H1 (cell line): ENCODE data around the gene LMX1B. TPM values are rescaled to one million over a fixed set of nuclear protein-coding genes. Genes with fewer than 3 reads are reported as not detected.

Experiments
- ATF2 ChIP-seq: IDR thresholded peaks from 2 replicates; pipeline ENCODE4 v1.6.1; 2012; ENCODE audit warnings: low read length, inconsistent platforms
- BCL11A ChIP-seq, 2 experiments: IDR thresholded peaks; one replicate each; pipeline ENCODE4 v1.6.1; 2011; ENCODE audit warnings: low read depth in 2 of 2, low read length in 2 of 2, mild to moderate bottlenecking in 2 of 2
- CEBPB ChIP-seq: IDR thresholded peaks from 2 replicates; pipeline ENCODE4 v1.6.1; 2012; ENCODE audit warnings: low read depth, low read length
- CREB1 ChIP-seq: IDR thresholded peaks from 2 replicates; pipeline ENCODE4 v1.6.1; 2012; ENCODE audit warnings: inconsistent platforms
- CTBP2 ChIP-seq: IDR thresholded peaks from 2 replicates; pipeline ENCODE4 v1.7.0; 2011; ENCODE audit warnings: borderline replicate concordance, mild to moderate bottlenecking, moderate library complexity, mixed read lengths, low read length; ENCODE audit not compliant: insufficient read depth, insufficient read length
- EP300 ChIP-seq, 2 experiments: IDR thresholded peaks; 1 replicate in 1 of 2; 2 replicates in 1 of 2; pipeline ENCODE4 v1.6.1; 2011 to 2012; ENCODE audit warnings: low read depth in 2 of 2, low read length in 2 of 2, mild to moderate bottlenecking in 2 of 2, borderline replicate concordance in 1 of 2, inconsistent platforms in 1 of 2, moderate library complexity in 1 of 2
- GABPA ChIP-seq: IDR thresholded peaks from 2 replicates; pipeline ENCODE4 v1.6.1; 2011; ENCODE audit warnings: mild to moderate bottlenecking, low read length, moderate library complexity, borderline replicate concordance; ENCODE audit not compliant: insufficient read depth
- HDAC6 ChIP-seq: IDR thresholded peaks from one replicate; pipeline ENCODE4 v1.7.1; 2012; ENCODE audit warnings: low read depth, mild to moderate bottlenecking, inconsistent platforms, low read length, moderate library complexity
- JUN ChIP-seq: IDR thresholded peaks from 2 replicates; pipeline ENCODE4 v1.6.1; 2011; ENCODE audit warnings: low read depth, mild to moderate bottlenecking, improper control_type of control experiment, low read length
- JUND ChIP-seq: IDR thresholded peaks from 2 replicates; pipeline ENCODE4 v1.6.1; 2011; ENCODE audit warnings: mild to moderate bottlenecking, improper control_type of control experiment, low read length
- KDM1A ChIP-seq: fragments of 200-600, 300-600 bp; sonication (generic); IDR thresholded peaks from 2 replicates; pipeline ENCODE4 v1.7.1; 2016; ENCODE audit warnings: mild to moderate bottlenecking, low read length, borderline replicate concordance
- KDM5A ChIP-seq: fragments of 200-600 bp; IDR thresholded peaks from 2 replicates; pipeline ENCODE4 v1.7.1; 2012; ENCODE audit warnings: mild to moderate bottlenecking, low read length, inconsistent platforms, mixed read lengths
- NANOG ChIP-seq: IDR thresholded peaks from 2 replicates; pipeline ENCODE4 v1.6.1; 2011; ENCODE audit warnings: low read length, low read depth, mild to moderate bottlenecking, inconsistent platforms; ENCODE audit not compliant: insufficient read depth, poor library complexity, severe bottlenecking
- POLR2A ChIP-seq, 2 experiments: IDR thresholded peaks; 1 replicate in 1 of 2; 2 replicates in 1 of 2; pipeline ENCODE4 v1.6.1; 2011; ENCODE audit warnings: low read depth in 2 of 2, low read length in 2 of 2, mild to moderate bottlenecking in 2 of 2; ENCODE audit errors: control extremely low read depth in 1 of 2
- POLR2AphosphoS5 ChIP-seq: IDR thresholded peaks from 2 replicates; pipeline ENCODE4 v1.6.1; 2011; ENCODE audit warnings: low read depth, low read length
- RNF2 ChIP-seq: fragments of 200-900, 300-1000 bp; sonication (generic); IDR thresholded peaks from 2 replicates; pipeline ENCODE4 v1.7.1; 2016; ENCODE audit warnings: borderline replicate concordance, low read depth, mild to moderate bottlenecking, antibody characterized with exemption, low read length; ENCODE audit not compliant: poor library complexity, severe bottlenecking; ENCODE audit errors: missing control alignments
- SIN3A ChIP-seq, 2 experiments: IDR thresholded peaks in 1 of 2; conservative IDR thresholded peaks in 1 of 2; 2 replicates each; pipeline ENCODE4 v1.6.1; 2011 to 2012; ENCODE audit warnings: low read length in 2 of 2, improper control_type of control experiment in 1 of 2, low read depth in 1 of 2, mild to moderate bottlenecking in 1 of 2
- TEAD4 ChIP-seq: IDR thresholded peaks from 2 replicates; pipeline ENCODE4 v1.6.1; 2012; ENCODE audit warnings: low read depth, low read length, inconsistent platforms, mixed read lengths
- YY1 ChIP-seq: IDR thresholded peaks from 2 replicates; pipeline ENCODE4 v1.6.1; 2011; ENCODE audit warnings: low read depth, mild to moderate bottlenecking, low read length
- polyA plus RNA-seq, 7 experiments: library from polyadenylated mRNA; depleted of rRNA in 3 of 7; stranded (reverse) in 5 of 7; unstranded in 2 of 7; fragments of >200 nt in 5 of 7; fragments of 200-250 nt in 2 of 7; gene quantifications; 1 replicate in 5 of 7; 2 replicates in 1 of 7; 4 replicates in 1 of 7; pipeline versions ENCODE4 v1.2.1 to v1.2.3, GENCODE V29; 2011 to 2013; ENCODE audit warnings: missing spikeins in 2 of 7, mixed read lengths in 2 of 7
- total RNA-seq: library from RNA; stranded (reverse); fragmentation: NEBNext Ultra II Directional; extraction: Animal tissue kit (Norgen Biotek cat#: 25700); gene quantifications from 2 replicates; pipeline ENCODE4 v1.2.1, GENCODE V29; 2021
- TF ChIP-seq, protein P1 (sequence below): IDR thresholded peaks from 2 replicates; pipeline ENCODE4 v1.6.1; 2012; ENCODE audit warnings: inconsistent platforms
- TF ChIP-seq, protein P2 (sequence below): IDR thresholded peaks from 2 replicates; pipeline ENCODE4 v1.6.1; 2012; ENCODE audit warnings: inconsistent platforms

Gene LMX1B
- total and polyA plus RNA-seq, 2 of the 8 experiments (the other 6 are each of a cell fraction or from before 2014, with no cell fraction given), result 0.09 to 0.37 TPM

DNA sequence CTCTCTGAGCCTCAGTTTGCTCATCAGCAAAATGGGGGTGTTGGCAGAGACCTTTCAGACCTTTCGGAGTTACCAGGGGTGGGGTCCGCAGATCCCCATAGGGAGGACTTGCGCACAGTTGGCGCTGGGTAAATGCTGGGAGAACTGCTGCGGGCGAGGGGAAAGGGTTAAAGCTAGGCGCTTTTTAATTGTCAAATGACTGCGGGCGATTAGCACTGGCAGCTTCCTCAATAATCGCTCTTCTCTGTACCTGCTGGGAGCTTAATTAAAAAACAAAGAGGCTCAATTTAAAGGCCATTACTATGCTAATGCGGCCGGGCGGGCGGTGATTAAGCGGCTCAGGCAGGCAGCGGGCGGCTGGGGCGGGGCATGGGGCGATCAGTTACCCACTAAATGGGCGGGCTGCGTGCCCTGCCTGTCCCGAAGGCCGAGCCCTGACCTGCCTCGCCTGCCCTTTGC lies 63.0 kb downstream of the LMX1B start (continued):
- TF ChIP-seq CREB1 (peak; percentile 70; the same call in 1 of the 2 replicates), RNF2 (no peak), EP300 (IDR thresholded peaks at IDR 0.05; ENCODE audit: borderline replicate concordance in 1 of 2, low read depth in 2 of 2, low read length in 2 of 2) (peak in 1 of 2 experiments; percentile 99; a peak in 2 of 3 replicates), HDAC6 (no peak), CEBPB (no peak), GABPA (peak; percentile 52; the same call in 1 of the 2 replicates), BCL11A (IDR thresholded peaks at IDR 0.05; ENCODE audit: low read depth in 2 of 2, low read length in 2 of 2) (peak; percentile 96 to 99), JUND (peak; percentile 23; the same call in 1 of the 2 replicates), ATF2 (peak; percentile 60; the same call in 1 of the 2 replicates), KDM1A (peak; percentile 98), SIN3A (conservative IDR thresholded peaks at IDR 0.05 in 1 of 2, IDR thresholded peaks at IDR 0.05 in 1 of 2; ENCODE audit: low read depth in 1 of 2, low read length in 2 of 2) (peak; percentile 47 to 75; a peak in 1 of 4 replicates), KDM5A (no peak), POLR2AphosphoS5 (no peak), TEAD4 (peak; percentile 46; the same call in 1 of the 2 replicates), YY1 (peak; percentile 69; the same call in 1 of the 2 replicates), CTBP2 (peak; percentile 93), POLR2A (IDR thresholded peaks at IDR 0.05; ENCODE audit: control extremely low read depth in 1 of 2, low read depth in 2 of 2, low read length in 2 of 2) (no peak), JUN (peak; percentile 36; the same call in 1 of the 2 replicates), NANOG (peak; percentile 100)
- TF ChIP-seq, protein P1, sequence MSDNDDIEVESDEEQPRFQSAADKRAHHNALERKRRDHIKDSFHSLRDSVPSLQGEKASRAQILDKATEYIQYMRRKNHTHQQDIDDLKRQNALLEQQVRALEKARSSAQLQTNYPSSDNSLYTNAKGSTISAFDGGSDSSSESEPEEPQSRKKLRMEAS, result peak; percentile 81
- TF ChIP-seq, protein P2, sequence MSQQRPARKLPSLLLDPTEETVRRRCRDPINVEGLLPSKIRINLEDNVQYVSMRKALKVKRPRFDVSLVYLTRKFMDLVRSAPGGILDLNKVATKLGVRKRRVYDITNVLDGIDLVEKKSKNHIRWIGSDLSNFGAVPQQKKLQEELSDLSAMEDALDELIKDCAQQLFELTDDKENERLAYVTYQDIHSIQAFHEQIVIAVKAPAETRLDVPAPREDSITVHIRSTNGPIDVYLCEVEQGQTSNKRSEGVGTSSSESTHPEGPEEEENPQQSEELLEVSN, result peak; percentile 86
- TF ChIP-seq, all 59 proteins: peak for 25
